ENCODE data around the gene ZNF426. TPM values are rescaled to one million over a fixed set of nuclear protein-coding genes. Genes with fewer than 3 reads are reported as not detected.

ZNF426 gene
- total RNA-seq, 2 donors from 2014 or later = 16.8 to 16.9 TPM

- no peak for DNase-seq (ENCODE audit: low spot score)
- intact Hi-C loops (cut with DNase I) = no loop called here
Observed at GRCh38 chr19:9507285-9507684, 31.2 kb downstream of the ZNF426 start.

GRCh38 chr19:9500796-9501195 is 37.6 kb downstream of the ZNF426 start:
- no peak for DNase-seq (ENCODE audit: low spot score)
- intact Hi-C loops (cut with DNase I) = no loop called here

GRCh38 chr19:9498183-9498902 is 40.1 kb downstream of the ZNF426 start, which contains the start of gene ZNF560:
ZNF560 (minus strand) TSS chr19:9498616; CDS start chr19:9475313, 23,303 bp downstream.
- intact Hi-C loops (cut with DNase I) = no loop called here
- no peak for DNase-seq (ENCODE audit: low spot score)

- DNase-seq (ENCODE audit: low spot score) = no peak
- intact Hi-C loops (cut with DNase I) = loop anchor here in 1 of 2 donors (5.0 kb wide), 2 partner anchors 42 to 857 kb away; no protein-coding TSS in a partner anchor
Observed at GRCh38 chr19:9494096-9494495, 44.3 kb downstream of the ZNF426 start.

- intact Hi-C loops (cut with DNase I) = no loop called here
- no peak for DNase-seq (ENCODE audit: low spot score)
Observed at GRCh38 chr19:9487016-9487415, 51.4 kb downstream of the ZNF426 start.

- no peak for DNase-seq (ENCODE audit: low spot score)
- intact Hi-C loops (cut with DNase I) = no loop called here
Observed at GRCh38 chr19:9485140-9485539, 53.3 kb downstream of the ZNF426 start.

- DNase-seq (ENCODE audit: low spot score) = no peak
- intact Hi-C loops (cut with DNase I) = no loop called here
Observed at GRCh38 chr19:9474975-9475374, 63.5 kb downstream of the ZNF426 start.

Other genes starting within 250 kb of the ZNF426 start
- 1 to 10 TPM; 7.0 to 7.5 TPM for gene ZNF699, start 228.8 kb downstream of the ZNF426 start, total RNA-seq
- gene ZNF559, start 214.5 kb downstream of the ZNF426 start, total RNA-seq = 10 to 100 TPM; 14.2 to 19.9 TPM
- gene ZNF177, start 175.6 kb downstream of the ZNF426 start, total RNA-seq = 1 to 10 TPM; 1.9 to 4.0 TPM
- 10 to 100 TPM; 19.3 to 20.0 TPM for gene ZNF266, start 103.1 kb downstream of the ZNF426 start, total RNA-seq
- not detected for gene ZNF560, start 40.0 kb downstream of the ZNF426 start, total RNA-seq
- 10 to 100 TPM; 26.8 to 30.0 TPM for gene ZNF121, start 45.9 kb upstream of the ZNF426 start, total RNA-seq
- 10 to 100 TPM; 21.5 to 27.4 TPM for gene ZNF561, start 82.6 kb upstream of the ZNF426 start, total RNA-seq
- gene ZNF562, start 136.5 kb upstream of the ZNF426 start, total RNA-seq = 10 to 100 TPM; 26.4 to 33.2 TPM
- 10 to 100 TPM; 13.5 to 18.2 TPM for gene ZNF846, start 230.1 kb upstream of the ZNF426 start, total RNA-seq

All from posterior vena cava (tissue), 2 donors.